Stimulated activated CD8-positive, alpha-beta memory T cell treated with anti-CD3 and anti-CD28 coated beads, Interleukin-15, amount 100 ng/mL, for 24 hours (primary cell): ENCODE data around the gene FFAR4.
"Not testable (repeated sequence)": the region's sequence is repeated elsewhere in the genome, so short reads cannot be mapped to it uniquely, and the experiment has no call there.

ENCODE experiments used
- DNase-seq: peaks from one replicate; pipeline ENCODE4 v3.0.0-alpha.2; 2020; ENCODE audit warnings: low read depth

The FFAR4 gene

GRCh38 chr10:93566435-93567276 is at the start of gene FFAR4:
FFAR4 (plus strand) TSS chr10:93566665; CDS start chr10:93566721, 56 bp downstream.
- DNase-seq: no peak

DNA sequence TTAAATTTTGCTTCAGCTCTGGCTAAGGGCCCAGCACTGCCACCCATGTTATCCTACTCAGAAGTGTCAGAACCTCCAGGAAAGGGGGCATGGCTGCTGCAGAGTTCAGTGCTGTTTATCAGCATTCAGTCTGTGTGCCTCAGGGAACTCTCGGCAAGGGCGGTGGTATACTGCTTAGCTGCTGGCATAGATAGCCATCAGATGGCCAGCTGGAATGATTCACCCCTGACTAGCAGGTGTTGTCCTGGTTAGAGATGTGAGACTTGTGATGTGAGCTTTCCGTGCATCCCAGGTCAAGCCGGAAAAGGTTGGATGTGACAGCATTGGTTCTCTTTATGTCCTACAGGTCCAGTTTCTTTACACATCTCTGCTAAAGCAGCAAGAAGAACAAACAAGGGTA is 47.9 kb upstream of the FFAR4 start:
- DNase-seq: no peak

GRCh38 chr10:93535293-93535692 is 31.2 kb upstream of the FFAR4 start:
- no peak for DNase-seq

DNA sequence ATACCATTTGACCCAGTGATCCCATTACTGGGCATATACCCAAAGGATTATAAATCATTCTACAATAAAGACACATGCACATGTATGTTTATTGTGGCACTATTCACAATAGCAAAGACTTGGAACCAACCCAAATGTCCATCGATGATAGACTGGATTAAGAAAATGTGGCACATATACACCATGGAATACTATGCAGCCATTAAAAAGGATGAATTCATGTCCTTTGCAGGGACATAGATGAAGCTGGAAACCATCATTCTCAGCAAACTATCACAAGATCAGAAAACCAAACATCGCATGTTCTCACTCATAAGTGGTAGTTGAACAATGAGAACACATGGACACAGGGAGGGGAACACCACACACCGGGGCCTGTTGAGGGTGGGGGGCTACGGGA is 25.6 kb upstream of the FFAR4 start:
- DNase-seq: not testable (repeated sequence)

GRCh38 chr10:93541402-93542357 is 24.8 kb upstream of the FFAR4 start:
- no peak for DNase-seq

- DNase-seq: no peak
Measured at GRCh38 chr10:93542358-93542791, 24.1 kb upstream of the FFAR4 start.

DNA sequence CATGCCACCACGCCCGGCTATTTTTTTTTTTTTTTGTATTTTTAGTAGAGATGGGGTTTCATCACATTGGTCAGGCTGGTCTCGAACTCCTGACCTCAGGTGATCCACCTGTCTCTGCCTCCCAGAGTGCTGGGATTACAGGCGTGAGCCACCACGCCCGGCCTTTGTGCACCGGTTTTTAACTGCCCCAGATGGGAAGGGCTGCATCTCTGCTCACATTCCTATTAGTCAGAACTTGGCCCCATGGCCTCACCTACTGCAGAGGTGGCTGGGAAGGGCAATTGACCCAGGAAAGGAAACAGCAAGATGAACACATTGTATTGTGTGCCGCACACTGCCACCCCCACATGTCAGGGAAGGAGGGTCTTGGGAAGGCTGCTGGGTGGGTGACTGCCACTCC is 19.5 kb upstream of the FFAR4 start:
- not testable (repeated sequence) for DNase-seq

DNA sequence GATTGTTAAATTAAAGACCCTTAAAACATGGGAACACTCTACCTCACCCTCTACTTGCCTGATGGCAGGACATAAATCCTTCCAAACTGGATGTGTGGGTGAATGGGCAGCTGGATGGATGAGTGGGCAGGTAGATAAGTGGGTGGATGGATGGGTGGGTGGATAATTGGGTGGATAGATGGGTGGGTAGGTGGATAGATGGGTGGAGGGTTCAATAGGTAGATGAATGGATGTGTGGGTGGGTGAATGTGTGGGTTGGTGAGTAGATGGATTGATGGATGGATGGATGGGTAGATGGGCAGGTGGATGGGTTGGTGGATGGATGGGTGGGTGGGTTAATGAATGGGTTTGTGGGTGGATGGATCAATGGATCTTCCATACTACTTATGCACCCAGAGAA is 18.9 kb upstream of the FFAR4 start:
- no peak for DNase-seq

DNA sequence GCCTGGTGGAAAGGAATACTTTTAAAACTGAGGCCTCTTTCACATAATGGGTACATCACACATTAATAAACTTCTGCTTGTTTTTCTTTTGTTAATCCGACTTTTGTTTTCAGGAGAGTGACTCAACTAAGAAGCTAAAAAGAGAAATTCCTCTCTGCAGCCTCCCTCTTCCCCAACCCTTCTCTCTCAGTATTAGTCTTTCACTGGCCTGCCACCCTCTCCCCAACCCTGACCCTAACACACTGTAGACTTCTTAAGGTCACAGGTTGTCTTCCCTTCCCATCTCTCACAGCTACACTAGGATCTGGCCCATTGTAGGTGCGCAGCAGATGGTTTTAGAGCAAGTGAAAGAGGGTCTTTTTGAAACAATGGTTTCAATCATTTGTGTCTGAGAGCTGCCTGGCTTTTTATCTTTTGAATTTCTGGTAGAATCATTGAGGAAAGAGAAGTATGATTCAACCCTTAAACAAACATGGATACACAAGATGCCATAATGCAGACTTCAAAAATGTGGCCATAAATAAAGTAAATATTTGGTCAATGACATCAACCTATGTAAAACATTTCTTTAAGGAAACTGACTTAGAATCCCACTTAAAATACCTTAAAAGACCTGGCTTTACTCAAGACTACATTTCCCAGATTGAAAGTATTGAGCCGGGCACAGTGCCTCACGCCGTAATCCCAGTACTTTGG is 17.9 kb upstream of the FFAR4 start:
- DNase-seq: no peak

DNA sequence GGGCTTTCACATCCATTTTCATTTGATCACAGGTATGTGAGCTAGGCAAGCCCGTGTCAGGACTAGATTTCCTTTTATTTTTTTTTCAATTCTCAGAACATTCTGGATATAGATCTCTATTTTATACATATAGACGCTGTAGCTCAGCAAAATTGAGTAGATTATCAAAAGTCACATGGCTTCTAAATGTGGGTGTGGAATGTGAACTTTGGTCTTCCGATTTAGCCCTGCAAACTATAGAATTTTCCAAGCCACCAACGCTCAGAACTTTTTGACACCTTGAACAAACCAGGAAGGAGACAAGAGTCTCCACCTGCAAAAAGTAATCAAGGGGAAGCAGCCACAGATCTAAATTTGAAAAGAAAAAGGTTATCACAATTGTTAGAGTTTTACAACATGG is 15.9 kb upstream of the FFAR4 start:
- no peak for DNase-seq

- DNase-seq: no peak
Measured at GRCh38 chr10:93552780-93553179, 13.7 kb upstream of the FFAR4 start.

GRCh38 chr10:93553482-93554315 is 12.8 kb upstream of the FFAR4 start:
- no peak for DNase-seq

DNA sequence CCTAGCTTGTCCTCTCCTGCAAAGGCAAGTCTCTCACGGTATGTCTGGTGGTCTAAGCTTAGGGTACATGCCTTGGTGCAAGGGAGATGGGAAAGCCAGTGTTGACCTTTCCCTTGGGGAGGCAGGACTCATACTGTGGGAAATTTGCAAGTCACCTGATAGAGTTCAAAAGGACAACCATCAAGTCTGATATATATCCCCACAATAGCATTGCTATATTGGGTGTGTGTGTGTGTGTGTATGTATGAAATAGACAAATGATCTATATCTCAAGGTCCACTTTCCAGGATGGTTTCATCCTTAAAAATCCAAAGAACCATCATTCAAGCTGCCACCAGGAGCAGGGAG is 12.2 kb upstream of the FFAR4 start:
- no peak for DNase-seq

DNA sequence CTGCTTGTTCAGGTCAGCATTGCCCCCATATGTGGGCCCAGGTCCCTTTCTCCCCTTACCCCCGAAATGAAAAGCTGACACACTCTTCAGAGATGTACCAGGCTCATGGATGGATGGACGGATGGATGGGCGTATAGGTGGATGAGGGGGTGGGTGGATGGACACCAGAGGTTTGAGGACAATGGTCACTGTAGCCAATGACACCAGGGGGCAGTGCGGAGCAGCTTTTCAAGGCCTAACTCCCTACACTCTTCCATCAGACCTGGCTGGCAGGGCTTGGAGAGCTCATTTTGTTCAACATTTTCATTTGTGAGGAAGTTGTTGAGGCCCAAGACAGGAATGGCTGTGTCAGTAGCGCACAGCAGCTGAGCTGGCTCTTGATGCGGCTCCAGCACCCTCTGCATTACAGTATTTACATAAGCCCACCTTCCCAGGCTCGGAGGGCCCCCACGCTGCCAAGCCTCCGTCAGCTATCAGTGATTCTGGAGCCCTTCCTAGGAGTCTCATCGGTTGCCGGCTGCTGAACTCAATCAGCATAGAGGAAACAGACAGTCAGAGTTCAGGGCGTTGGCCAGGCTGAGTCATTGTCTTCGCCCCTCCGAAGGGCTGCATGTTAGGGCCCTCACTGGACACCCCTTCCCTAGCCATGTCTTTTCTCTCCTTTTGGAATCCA is 11.6 kb upstream of the FFAR4 start:
- peak; percentile 16 for DNase-seq

DNA sequence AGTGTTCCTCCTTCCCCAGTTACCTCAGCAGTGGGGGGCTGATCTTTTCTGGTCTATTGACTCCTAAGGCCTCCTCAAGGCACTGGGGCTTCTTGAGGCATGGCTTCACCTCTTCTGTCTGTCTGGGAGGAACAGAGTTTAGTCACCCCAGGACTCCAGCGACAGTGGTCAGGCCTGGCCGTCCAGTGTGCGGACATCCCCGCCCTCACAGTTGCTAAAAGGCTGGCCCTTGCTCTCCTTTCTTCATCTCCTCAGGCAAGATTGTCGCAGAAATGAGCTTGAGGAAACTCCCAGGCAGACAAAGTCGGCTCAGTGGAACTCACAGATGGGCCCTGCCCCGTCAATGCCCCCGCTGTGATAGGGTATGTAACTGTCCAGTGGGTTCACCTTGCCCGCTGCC is 7.0 kb upstream of the FFAR4 start:
- no peak for DNase-seq

DNA sequence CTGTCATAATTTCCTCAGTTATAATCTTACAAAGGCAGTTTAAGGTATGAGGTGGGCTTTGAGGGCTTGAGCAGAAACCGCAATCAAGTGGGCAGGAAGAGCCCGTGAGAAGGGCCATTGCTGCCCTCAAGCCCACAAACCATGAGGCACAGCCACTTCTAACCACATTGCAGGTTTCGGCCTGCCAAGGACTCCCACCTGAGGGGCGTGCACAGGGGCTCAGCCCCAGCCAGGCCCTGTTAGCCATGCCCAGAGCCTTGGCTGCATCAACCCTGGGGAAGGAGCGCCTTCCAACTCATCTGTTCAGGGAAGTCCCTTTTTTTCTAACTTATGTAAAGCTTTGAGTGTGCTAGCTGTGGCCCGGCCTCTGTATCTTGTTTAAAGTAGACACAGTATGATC is 5.9 kb upstream of the FFAR4 start:
- no peak for DNase-seq

- DNase-seq: no peak
Measured at GRCh38 chr10:93565446-93565845, 1.0 kb upstream of the FFAR4 start.

DNA sequence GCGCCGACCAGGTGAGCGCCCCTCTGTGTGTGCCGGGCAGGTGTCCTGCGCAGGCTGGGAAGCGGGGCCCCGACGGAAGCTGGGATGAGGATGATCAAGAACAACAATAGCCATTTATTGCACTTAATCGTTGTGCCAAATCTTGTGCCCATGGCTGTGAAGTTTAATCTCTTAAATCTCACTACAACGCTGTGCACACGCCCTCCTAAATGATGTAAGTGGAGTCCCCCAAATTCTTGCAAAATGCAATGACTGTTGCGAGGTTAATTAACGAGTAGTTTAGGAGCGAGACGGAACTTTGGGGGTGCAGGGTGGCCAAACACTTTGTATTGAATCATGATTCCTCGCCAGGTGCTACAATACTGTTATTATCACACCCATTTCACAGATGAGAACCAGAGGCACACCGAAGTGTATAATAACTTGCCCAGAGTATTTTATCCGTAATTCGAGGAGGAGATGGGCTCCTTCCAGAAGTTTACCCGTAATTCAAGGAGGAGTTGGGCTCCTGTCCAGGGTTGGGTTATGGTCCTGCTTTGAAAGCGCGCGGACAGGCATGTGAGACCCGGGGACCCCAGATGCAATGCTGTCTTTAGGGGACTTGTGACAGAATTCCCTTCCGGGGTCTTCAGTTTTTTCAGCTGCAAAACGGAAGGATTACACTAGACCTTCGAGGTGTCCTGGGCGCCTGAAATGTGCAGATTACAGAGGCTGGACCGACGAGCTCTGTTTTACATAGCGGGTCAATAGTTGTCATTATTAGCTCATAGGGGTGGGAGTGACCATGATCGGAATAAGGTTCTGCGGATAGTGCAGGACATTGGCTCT is 1.0 kb downstream of the FFAR4 start:
- DNase-seq: no peak

GRCh38 chr10:93568105-93568390 is 1.6 kb downstream of the FFAR4 start:
- no peak for DNase-seq

- no peak for DNase-seq
Measured at GRCh38 chr10:93570383-93570782, 3.9 kb downstream of the FFAR4 start.
